Esophagus squamous epithelium (tissue), 4 donors: ENCODE measurements around the gene ITPKB.

ENCODE experiments used
- CTCF ChIP-seq, 6 experiments: fragments of 450-650 bp in 4 of 6; fragments of 200-600 bp in 2 of 6; sonication (generic) in 2 of 6; IDR thresholded peaks; one replicate each; pipeline ENCODE4 v1.5.1; 2016 to 2019; ENCODE audit warnings: antibody characterized with exemption in 6 of 6, mild to moderate bottlenecking in 4 of 6, moderate library complexity in 4 of 6
- POLR2A ChIP-seq, 4 donors: fragments of 450-650 bp; IDR thresholded peaks; one replicate each; pipeline ENCODE4 v1.6.1; 2017; ENCODE audit warnings: antibody characterized with exemption in 4 of 4, mild to moderate bottlenecking in 4 of 4, moderate library complexity in 3 of 4

- TF ChIP-seq CTCF (IDR thresholded peaks at IDR 0.05) (no peak), POLR2A (IDR thresholded peaks at IDR 0.05) (no peak)
Measured at GRCh38 chr1:226695335-226695900, 43.7 kb downstream of the ITPKB start.
